Activated CD4-positive, alpha-beta T cell treated with anti-CD3 and anti-CD28 coated beads, Interleukin-2, amount 50 U/mL, for 16 hours (primary cell): Measurements from ENCODE around the gene CYP3A5.
"Not testable (repeated sequence)": the region's sequence is repeated elsewhere in the genome, so short reads cannot be mapped to it uniquely, and the experiment has no call there.

Source experiments
- DNase-seq: peaks from one replicate; pipeline ENCODE4 v3.0.0-alpha.2; 2020

CYP3A5 gene

DNA sequence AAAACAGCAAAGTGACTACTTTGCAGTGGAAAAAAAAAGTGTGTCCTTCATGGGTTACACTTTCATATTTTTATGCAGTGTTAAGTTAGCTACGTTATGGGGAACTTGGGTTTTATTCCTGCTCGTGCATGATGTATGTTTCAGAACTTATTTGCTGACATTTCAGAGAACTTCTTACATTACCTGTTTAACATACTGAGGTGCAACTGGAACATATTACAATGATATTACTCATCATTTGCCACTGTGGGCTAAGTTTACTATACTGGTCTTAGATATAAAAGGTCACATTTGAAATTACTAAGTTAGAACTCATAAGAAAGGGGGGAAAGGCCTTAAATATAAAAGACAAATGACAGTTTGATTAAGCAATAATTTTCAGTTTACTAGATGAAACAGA, 42.4 kb downstream of the CYP3A5 start:
- not testable (repeated sequence) for DNase-seq

DNA sequence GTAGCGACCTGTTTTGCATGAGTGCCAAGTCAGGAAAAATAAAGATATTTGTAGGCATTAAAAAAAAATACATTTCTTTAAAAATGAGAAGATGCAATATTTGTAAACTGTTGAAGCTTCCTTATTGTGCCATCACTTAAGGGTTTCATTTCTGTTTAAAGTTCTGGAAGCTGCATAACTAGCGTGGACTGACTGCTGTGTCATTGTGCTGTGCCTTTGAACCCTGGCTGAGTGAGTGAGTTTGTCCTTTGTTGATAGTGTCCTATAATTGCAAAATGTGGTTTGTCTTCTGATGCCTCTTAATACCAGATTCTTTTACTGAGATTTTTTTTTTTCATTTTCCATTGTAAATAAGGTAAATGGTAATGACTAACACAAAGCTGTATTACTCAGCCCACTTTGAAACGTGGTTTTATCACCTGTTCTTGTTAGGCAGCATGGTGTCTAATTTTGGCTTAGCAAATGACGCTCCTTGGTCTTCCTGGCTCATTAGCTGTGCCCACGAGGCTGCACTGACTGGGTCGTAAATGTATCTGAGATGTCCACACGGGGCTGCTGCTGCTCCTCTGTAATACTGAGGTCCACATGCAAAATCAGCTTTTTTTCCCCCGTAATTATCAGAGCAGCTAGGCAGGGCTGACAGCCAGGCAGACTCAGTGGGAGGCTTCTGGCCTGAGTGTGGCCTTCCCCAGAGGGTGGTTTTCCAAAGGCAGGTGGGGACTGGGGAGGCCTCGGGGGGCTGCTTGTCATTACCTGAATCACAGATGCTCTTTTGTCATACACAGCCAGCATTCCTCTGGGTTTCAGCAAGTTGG, 48.3 kb downstream of the CYP3A5 start:
- peak; percentile 22 for DNase-seq

DNA sequence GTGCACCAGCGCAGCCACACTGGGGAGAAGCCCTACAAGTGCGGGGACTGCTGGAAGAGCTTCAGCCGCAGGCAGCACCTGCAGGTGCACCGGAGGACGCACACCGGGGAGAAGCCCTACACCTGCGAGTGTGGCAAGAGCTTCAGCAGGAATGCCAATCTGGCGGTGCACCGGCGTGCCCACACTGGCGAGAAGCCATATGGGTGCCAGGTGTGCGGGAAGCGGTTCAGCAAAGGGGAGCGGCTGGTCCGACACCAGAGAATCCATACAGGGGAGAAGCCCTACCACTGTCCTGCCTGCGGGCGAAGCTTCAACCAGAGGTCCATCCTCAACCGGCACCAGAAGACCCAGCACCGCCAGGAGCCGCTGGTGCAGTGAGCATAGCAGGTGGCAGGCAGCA, 50.2 kb downstream of the CYP3A5 start:
- DNase-seq, result no peak

DNA sequence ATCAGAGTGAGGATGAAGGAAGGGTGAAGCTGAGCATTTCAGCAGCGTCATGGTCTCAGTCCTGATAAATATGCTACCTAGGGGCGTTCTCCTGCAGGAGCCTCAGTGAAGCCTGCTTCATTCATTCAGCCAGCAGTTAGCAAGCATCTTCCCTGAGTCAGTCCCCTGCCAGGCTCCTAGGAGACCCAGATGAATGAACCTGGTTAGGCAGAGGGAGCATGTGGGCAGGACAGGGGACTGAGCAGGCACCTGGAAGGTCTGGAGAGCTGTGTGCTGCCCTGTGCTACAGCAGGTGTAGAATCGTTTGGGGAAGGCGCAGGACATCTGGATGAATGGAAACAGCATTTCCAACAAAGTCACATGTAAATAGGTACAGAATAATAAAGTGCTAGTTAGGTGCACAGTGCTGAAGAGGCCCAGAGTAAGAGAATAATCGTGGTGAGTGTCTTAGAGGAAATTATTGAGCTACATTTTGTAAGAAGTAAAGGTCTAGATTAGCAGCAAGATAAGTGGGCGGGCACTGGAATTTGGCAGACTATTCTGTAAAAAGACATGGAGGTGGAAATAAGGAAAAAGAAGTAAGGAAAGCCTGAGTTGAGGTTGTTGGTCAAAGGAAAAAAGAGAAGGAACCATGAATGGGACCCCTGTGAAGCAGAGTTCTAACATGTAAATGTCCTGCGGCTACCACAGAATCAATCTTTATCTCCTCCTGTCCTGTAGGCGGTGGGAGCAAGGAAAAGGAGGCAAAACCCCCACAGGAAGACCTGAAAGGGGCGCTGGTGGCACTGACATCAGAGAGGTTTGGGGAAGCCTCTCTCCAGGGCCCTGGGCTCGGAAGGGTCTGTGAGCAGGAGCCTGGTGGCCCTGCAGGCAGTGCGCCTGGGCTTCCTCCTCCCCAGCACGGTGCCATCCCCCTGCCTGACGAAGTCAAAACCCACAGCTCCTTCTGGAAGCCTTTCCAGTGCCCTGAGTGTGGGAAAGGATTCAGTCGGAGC, 51.0 kb downstream of the CYP3A5 start:
- no peak for DNase-seq

DNA sequence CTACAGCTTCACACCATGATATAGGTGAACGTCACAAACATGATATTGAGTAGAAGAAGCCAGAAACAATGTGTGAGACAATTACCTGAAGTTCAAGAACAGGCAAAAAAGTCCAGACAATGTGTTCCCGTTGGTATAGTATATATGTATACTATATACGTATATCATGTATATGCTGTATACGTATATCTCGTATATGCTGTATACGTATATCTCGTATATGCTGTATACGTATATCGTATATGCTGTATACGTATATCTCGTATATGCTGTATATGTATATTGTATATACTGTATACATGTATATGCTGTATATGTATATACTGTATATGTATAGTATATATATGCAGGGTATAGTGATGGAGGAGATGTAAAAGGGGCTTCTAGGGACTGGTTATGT, 52.3 kb downstream of the CYP3A5 start:
- no peak for DNase-seq

DNA sequence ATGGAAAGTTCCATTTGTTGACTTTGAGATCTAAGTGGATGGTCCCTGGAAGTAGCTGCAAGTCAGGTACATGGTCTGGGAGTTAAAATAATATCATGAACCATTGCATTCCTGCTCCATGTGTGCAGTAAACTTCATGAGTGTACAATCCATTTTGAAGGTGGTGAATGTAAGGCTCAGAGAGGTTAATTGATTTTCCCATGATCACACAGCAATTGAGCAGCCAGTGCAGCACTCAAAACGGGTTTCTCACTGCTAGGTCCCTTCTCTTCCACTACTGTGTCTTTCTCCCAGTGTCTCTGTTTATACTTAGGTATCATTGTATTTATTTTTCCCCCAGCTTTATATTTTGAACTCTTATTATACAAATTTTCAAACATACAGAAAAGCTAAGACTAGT, 53.1 kb downstream of the CYP3A5 start:
- no peak for DNase-seq

DNA sequence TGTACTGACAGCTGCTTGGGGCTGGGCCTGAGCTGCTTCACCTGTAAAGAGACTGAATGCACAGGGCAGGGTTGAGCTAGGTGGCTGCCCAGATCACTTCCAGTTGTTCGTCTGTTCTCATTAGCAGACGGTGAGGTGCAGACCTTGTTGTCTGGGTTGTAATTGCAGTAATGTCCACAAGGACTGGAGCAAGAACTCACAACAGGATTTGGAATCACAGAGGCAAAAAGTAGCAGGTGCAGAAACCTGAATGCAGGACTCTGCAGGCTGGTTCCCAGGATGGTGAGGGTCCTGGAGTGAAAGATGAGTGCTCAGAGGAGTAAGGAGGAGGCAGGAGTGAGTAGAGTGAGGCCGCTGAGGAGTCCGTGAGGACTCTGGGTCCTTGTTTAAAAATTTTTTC, 53.8 kb downstream of the CYP3A5 start:
- DNase-seq, result no peak

DNA sequence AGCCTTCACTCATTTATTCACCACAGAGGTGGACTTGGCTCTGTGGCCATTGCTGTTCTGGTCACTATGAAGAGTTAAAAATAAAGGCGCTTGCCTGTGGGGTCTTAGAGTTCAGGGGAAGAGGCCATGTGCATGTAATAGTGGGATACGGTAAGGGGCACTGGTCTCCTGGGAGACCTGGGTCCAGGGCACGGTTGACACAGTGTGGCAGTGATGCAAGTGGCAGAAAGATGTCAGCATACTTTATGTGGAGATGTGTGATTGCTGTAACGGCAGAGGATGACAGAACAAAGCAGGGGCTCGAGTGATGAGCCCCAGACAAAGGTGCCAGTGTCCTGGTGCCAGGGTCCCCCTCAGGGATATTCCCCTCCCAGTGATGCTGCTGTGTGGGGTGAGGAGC, 54.5 kb downstream of the CYP3A5 start:
- no peak for DNase-seq

DNA sequence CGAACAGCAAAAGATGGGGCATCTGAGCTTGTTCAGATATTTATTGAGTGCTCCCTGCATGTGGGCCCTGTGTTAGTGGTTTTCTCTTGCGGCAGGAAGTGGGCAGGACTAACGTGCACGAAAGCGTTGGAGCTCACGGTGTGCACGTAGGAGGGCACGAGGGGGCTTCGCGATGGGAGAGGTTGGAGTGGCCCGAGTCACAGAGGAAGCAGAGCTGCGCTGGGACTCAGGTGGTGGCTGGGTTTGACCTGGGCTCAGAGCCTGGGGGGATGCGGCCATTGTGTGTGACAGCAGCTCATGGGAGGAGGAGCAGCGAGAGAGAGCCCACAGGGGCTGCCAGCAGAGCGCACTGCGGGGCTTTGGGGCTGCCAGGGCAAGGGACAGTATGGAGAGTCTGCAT, 55.3 kb downstream of the CYP3A5 start:
- peak; percentile 76 for DNase-seq

DNA sequence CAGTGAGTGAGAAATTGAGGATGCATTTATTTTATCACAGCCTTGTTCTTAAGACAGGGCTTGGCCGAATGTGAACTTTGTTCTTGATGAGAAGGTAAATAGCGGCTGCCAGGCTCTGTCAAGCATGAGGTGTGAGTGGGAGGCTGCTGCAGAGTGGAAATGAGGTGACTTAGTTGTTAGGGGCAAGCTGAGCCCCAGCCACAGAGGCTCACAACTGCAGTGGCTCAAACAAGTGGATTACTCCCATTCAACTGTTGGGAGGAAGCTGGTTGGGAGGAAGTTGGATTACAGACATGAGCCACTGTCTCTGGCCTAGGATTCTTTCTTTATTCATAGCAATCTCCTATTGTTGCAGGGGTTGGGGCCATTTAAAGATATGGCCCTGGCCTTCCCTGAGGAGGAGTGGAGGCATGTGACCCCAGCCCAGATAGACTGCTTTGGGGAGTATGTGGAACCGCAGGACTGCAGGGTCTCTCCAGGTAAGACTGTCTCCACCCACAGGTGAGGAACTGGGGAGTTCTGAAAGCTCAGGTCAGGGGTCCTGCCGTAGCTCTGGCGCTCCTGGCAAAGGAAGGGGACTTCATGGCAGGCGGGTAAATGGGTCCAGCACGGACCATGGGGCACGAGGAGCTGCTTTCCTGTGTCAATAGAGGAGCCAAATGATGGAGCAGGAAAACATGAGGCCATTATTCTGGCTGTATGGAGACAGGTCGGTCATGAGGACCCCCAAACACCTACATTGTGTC, 55.9 kb downstream of the CYP3A5 start:
- no peak for DNase-seq

DNA sequence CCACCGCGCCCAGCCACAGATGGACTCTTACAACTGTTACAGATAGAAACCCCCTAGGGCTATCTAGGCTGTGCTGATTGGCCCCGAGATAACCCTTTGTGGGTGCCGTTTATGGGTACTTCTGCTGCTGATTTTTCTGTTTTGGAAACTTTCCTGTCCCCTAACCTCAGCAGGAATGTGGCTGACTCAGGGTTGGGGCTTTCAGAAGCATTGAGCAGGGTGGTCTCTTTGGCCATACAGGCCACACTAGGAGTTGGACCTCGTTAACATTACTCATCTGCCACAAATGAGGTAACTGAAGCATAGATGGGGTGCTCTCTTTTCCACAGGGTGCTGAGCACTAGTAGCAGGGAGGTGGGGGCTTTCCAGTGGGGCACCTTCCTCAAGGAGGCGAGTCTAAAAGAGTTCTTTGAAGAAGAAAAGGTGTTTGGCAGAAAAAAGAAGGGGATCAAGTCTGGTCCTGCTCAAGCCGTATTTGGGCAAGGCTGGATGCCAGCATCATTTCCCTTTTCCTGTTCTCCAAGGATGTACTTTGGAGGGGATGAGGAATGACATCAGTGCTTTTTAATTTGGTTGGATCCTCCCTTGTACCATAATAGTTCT, 56.6 kb downstream of the CYP3A5 start:
- DNase-seq, result peak; percentile 19

DNA sequence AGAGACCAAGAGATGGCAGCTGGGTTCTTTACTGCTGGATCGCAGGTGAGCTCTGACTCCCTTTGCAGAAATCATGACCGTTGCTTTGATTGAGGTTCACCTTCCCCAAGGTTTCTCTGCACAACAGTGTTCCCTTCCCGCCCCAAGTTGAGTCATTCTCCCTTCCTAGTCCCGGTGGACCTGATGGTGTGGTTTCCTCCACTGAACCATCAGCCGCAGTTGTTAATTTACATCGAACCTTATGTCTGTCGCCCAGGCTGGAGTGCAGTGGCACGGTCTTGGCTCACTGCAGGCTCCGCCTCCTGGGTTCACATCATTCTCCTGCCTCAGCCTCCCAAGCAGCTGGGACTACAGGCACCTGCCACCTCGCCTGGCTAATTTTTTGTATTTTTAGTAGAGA, 57.2 kb downstream of the CYP3A5 start:
- DNase-seq, result no peak

DNA sequence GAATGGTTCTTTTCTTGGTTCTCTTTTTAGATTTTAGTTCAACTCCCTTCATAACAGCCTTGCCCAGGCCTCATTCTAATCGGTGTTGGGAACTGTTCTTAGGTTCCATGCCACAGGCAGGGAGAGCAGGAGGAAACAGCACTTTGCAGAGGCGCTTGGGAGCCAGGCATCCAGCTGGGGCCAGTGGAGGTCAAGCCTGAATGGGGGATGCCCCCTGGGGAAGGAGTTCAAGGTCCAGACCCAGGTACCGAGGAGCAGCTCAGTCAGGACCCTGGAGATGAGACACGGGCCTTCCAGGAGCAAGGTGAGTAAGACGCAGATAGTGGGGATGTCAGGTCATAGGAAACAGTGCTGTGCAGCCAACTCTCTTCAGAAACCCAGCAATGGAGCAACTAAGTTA, 58.5 kb downstream of the CYP3A5 start:
- DNase-seq, result no peak

DNA sequence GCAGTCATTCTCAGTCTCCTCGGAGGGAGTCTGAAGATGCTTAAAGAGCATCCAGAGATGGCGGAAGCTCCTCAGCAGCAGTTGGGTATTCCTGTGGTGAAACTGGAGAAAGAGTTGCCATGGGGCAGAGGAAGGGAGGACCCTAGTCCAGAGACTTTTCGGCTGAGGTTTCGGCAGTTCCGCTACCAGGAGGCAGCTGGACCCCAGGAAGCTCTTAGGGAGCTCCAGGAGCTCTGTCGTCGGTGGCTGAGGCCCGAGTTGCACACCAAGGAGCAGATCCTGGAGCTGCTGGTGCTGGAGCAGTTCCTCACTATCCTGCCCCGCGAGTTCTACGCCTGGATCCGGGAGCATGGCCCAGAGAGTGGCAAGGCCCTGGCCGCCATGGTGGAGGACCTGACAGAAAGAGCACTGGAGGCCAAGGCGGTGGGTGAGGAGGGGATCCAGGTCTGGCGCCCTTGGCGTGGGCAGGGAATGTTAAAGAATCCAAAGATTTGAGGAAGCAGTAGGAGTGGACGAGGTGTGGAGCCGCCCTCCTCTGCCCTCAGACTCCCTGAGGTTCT, 60.1 kb downstream of the CYP3A5 start:
- no peak for DNase-seq

DNA sequence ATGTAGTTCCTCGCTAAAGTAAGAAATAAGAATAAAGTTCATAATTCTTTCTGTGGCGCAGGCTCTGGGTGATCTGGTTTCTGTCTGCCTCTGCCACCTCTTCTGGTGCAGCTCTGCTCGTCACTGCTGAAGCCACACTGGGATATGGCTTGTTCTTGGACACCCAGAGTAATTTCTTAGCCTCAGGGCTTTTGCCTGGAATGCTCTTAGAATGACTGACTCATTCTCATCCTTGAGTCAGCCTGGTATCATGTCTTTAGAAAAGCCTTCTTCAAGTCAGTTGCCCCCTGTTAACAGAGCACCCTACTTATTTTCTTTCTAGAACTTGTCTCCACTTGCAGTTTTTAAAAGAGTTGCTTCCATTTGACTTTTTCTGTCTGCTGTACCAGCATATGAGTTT, 61.1 kb downstream of the CYP3A5 start:
- DNase-seq, result no peak

DNA sequence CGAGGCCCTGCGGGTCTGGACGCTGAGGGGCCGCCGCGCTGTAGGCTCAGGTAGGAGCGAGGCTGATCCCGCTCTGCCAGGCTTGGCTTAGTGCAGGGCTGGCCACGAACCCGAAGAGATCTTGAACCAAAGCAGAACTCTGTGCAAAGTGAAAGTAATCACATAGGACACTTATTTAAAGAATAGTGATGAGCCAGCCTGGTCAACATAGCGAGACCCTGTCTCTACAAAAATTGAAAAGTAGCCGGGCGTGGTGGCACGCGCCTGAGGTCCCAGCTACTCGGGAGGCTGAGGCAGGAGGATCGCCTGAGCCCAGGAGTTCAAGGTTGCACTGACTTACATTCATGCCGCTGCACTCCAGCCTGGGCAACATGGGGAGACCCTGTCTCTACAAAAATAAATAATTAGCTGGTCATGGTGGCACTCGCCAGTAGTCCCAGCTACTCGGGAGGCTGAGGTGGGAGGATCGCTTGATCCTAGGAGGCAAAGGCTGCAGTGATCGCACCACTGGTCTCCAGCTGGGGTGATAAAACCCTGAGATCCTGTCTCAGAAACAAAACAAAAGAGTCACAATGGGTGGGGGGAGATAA, 62.5 kb downstream of the CYP3A5 start:
- no peak for DNase-seq

DNA sequence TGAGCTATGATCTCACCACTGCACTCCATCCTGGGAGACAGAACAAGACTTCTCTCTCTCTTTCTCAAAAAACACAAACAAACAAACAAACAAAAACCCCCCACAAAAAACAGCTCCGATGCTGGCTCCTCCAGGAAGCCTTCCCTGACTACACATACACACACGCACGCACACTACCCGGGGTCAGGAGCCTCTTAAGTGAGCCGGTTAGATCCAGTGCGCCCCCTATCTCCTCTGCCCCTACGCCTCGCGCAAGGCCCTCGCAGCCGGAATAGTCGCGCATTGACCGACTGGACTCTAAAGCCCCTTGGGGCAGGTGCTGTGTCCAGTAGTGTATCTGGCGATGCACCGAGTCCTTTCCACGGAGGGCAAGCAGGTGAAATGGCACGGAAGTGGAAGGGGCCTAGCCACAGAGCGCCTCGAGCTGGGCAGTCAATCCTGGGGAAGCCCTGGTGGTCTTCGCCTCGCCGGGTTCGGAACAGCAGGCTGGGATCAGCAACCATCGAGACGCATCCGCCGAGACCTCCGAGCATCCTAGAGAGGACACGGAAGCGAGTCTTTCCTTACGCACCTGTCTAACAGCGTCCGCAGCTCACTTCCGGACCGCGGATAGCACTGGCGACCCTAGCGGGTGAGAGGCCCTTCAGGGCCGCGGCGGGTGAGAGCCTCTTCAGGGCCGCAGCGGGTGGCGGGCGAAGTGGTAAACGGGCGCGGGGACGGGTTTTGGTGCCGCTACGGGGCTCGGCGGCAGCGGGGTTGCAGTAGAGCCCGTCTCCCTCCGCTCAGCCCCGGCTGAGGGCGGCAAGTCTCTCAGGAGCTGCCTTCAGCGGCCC, 63.2 kb downstream of the CYP3A5 start, which contains the start of gene ZSCAN25:
TSS of gene ZSCAN25 (plus strand) at position 588 of the 833 bp plus-strand sequence. CDS start 2,661 bp downstream, outside the sequence.
- DNase-seq, result peak; percentile 94

DNA sequence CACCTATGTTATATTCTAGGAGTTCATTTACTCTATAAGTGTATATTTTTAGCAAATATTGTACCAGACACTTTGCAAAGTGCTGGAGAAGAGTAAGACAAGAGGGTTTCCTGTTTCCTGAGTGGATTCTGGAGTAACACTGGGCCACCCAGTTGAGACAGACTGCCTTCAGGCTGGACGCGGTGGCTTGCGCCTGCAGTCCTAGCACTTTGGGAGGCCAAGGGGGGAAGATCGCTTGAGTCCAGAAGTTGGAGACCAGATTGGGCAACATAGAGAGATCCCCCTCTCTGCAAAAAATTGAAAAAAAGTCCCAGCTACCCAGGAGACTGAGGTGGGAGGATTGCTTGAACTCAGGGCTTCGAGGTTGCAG, 63.8 kb downstream of the CYP3A5 start:
- DNase-seq, result no peak

DNA sequence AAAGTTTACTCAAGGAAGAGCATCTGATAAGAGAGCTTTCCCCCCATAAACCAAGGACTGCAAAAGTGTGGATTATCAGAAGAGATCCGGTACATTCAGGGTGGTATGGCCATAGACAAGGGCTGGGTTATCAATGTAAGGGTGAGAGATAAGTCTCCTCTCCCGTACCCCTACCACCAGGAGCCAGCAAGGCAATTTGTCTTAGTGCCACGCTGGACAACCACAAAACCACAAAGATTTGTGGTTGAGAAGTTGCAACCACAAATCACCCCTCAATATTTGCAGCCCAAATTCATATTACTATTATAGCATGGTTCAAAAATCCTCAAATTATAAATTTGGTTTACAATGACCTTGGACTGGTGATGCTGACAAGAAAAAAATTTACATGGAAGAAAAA, 65.3 kb downstream of the CYP3A5 start:
- DNase-seq, result no peak

DNA sequence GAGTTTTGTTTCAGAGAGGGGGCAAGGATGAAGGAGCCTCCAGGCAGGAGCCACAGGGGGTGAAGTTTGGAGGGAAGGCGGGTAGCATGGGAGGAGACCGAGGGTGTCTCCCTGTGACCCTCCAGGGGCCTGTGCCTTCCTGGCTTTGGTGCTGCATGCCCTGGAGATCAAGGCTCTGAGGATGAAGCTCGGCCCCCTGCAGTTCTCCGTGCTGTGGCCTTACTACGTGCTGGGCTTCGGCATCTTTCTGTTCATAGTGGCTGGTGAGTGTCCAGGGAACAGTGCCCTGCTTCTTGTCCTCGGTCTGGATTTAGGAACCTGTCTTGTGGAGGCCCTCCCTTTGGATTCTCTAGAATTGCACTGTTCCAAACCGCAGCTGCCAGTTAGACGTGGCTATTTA, 72.2 kb downstream of the CYP3A5 start:
- DNase-seq, result no peak

DNA sequence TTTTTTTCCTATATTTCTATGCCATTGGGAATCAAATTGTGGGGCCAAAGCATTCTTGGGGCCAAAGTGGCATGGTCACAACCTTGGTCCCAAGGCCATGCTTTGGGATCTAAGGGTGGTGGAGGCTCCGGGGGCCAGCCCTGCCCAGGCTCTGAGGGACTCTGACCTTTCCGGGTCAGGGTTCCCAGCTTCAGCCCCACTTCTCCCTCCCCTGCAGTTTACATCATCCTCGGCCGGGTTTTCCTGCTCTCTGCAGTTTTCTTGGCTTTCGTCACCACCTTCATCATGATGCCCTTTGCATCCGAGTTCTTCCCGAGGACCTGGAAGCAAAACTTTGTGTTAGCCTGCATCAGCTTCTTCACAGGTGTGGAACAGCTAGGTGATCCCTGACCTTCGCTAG, 73.3 kb downstream of the CYP3A5 start:
- DNase-seq, result no peak
